ENCODE measurements around the gene LRRC32. TPM values are rescaled to one million over a fixed set of nuclear protein-coding genes. Genes with fewer than 3 reads are reported as not detected.
A peak's percentile ranks its signal among the peaks of the same experiment; 100 is the strongest.

Gene LRRC32
- polyA plus RNA-seq, 3 donors: 1.5 TPM; not detected in 2

- H2AFZ ChIP-seq (ENCODE audit: insufficient read depth, low read depth, low read length, poor library complexity, severe bottlenecking): no peak overlapping the region
- intact Hi-C loops (cut with micrococcal nuclease): loop anchor here in 1 of 2 donors (5.0 kb wide), 1 partner anchor 41 kb away; no protein-coding TSS in a partner anchor
- H3K9ac ChIP-seq (ENCODE audit: insufficient read depth, low read length, poor library complexity, severe bottlenecking): no peak overlapping the region
- H3K4me1 ChIP-seq (ENCODE audit: control insufficient read depth in 1 of 2, insufficient read depth in 2 of 2, low read length in 2 of 2): peaks cover 31 to 41% of the 10 kb centered on the region in 2 donors
- H3K27me3 ChIP-seq (ENCODE audit: control insufficient read depth in 2 of 2, insufficient read depth in 2 of 2, low read length in 2 of 2): peaks cover 25 to 48% of the 10 kb centered on the region in 2 donors
- WGBS (ENCODE audit: insufficient coverage): 89% methylated on average over 5 of the region's 5 CpGs
- H3K4me3 ChIP-seq (replicated peaks in 1 of 3; ENCODE audit: low read depth in 2 of 3, low read length in 3 of 3): no peak overlapping the region
- peaks cover 39% of the 10 kb centered on the region for H3K4me1 Mint-ChIP-seq
- no peak for TF ChIP-seq CTCF (IDR thresholded peaks at IDR 0.05)
- peak overlapping the region in 5 of 7 donors; percentile 41 to 89 (median 76) for H3K27ac Mint-ChIP-seq
- H4K20me1 ChIP-seq (ENCODE audit: insufficient read depth, low read length): no peaks in the 10 kb centered on the region
- peaks cover 0 to 11% (median 3%) of the 10 kb centered on the region in 7 donors for H3K9me3 Mint-ChIP-seq
- no peak for DNase-seq
- H3K36me3 ChIP-seq (replicated peaks in 1 of 2; ENCODE audit: control insufficient read depth in 1 of 2, insufficient read depth in 2 of 2, low read length in 2 of 2): no peaks in the 10 kb centered on the region
- H3K27ac ChIP-seq (ENCODE audit: low read depth in 1 of 2, low read length in 2 of 2): no peak overlapping the region
- H3K9me3 ChIP-seq (replicated peaks in 1 of 2; ENCODE audit: control insufficient read depth in 1 of 2, insufficient read depth in 1 of 2, low read length in 2 of 2): no peaks in the 10 kb centered on the region
- peaks cover 4 to 23% of the 10 kb centered on the region in 2 donors for H3K36me3 Mint-ChIP-seq
- no peak overlapping the region for H3K4me2 ChIP-seq (replicated peaks; ENCODE audit: extremely low read depth, low read length, poor library complexity, severe bottlenecking)
- H3K79me2 ChIP-seq (ENCODE audit: insufficient read depth, low read length): no peaks in the 10 kb centered on the region
- H3K27me3 Mint-ChIP-seq (ENCODE audit: low read depth in 3 of 3): peaks cover 48 to 82% (median 62%) of the 10 kb centered on the region in 3 donors
- peak overlapping the region in 1 of 2 donors; percentile 78 for H3K4me3 Mint-ChIP-seq
Measured at GRCh38 chr11:76673176-76674142, 2.9 kb upstream of the LRRC32 start.

- Histone ChIP-seq H3K27me3 (ENCODE audit: control insufficient read depth in 2 of 2, insufficient read depth in 2 of 2, low read length in 2 of 2) (peaks cover 25 to 56% of the 10 kb centered on the region in 2 donors), H3K4me1 (ENCODE audit: control insufficient read depth in 1 of 2, insufficient read depth in 2 of 2, low read length in 2 of 2) (peaks cover 27 to 35% of the 10 kb centered on the region in 2 donors), H3K9ac (ENCODE audit: insufficient read depth, low read length, poor library complexity, severe bottlenecking) (no peak overlapping the region), H3K79me2 (ENCODE audit: insufficient read depth, low read length) (no peaks in the 10 kb centered on the region), H3K27ac (ENCODE audit: low read depth in 1 of 2, low read length in 2 of 2) (no peak overlapping the region), H3K4me2 (replicated peaks; ENCODE audit: extremely low read depth, low read length, poor library complexity, severe bottlenecking) (peak overlapping the region; percentile 14), H2AFZ (ENCODE audit: insufficient read depth, low read depth, low read length, poor library complexity, severe bottlenecking) (no peak overlapping the region), H3K9me3 (replicated peaks in 1 of 2; ENCODE audit: control insufficient read depth in 1 of 2, insufficient read depth in 1 of 2, low read length in 2 of 2) (no peaks in the 10 kb centered on the region), H4K20me1 (ENCODE audit: insufficient read depth, low read length) (no peaks in the 10 kb centered on the region), H3K36me3 (replicated peaks in 1 of 2; ENCODE audit: control insufficient read depth in 1 of 2, insufficient read depth in 2 of 2, low read length in 2 of 2) (no peaks in the 10 kb centered on the region), H3K4me3 (replicated peaks in 1 of 3; ENCODE audit: low read depth in 2 of 3, low read length in 3 of 3) (no peak overlapping the region)
- Mint-ChIP-seq H3K4me3 (peak overlapping the region; percentile 2 to 78), H3K36me3 (peaks cover 4 to 29% of the 10 kb centered on the region in 2 donors), H3K27ac (peak overlapping the region in 6 of 7 donors; percentile 51 to 89 (median 75)), H3K4me1 (peaks cover 30% of the 10 kb centered on the region), H3K9me3 (peaks cover 0 to 11% (median 3%) of the 10 kb centered on the region in 7 donors), H3K27me3 (ENCODE audit: low read depth in 3 of 3) (peaks cover 50 to 82% (median 61%) of the 10 kb centered on the region in 3 donors)
- WGBS (ENCODE audit: insufficient coverage): 28% methylated on average over 8 of the region's 14 CpGs
- peak in 1 of 3 donors; percentile 31 for DNase-seq
- intact Hi-C loops (cut with micrococcal nuclease): loop anchor here in 1 of 2 donors (5.0 kb wide), 1 partner anchor 40 kb away; no protein-coding TSS in a partner anchor
- no peak for TF ChIP-seq CTCF (IDR thresholded peaks at IDR 0.05)
Measured at GRCh38 chr11:76672431-76673175, 2.1 kb upstream of the LRRC32 start.

All from CD14-positive monocyte (primary cell).